ENCODE measurements around the gene SLC25A39.

DNA sequence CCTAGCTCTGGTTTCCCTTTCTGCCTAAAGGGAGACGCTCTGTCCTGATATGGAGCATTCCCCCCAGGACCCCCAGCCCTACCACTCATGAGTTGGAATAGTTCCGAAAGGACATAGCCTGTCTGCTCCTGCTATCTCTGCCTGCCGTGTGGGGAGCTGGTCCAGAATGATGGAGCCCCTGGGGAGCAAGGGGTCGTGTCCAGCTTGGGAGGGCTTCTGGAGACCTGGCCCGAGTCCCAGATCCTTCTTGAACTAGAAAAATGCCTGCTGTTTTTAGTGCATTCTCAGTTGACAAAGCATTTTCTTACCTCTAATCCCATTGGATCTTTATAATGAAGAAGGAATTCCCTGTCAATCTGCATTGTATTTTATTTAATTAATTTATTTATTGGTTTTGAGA lies 11.3 kb upstream of the SLC25A39 start:
- TF ChIP-seq, protein P1, sequence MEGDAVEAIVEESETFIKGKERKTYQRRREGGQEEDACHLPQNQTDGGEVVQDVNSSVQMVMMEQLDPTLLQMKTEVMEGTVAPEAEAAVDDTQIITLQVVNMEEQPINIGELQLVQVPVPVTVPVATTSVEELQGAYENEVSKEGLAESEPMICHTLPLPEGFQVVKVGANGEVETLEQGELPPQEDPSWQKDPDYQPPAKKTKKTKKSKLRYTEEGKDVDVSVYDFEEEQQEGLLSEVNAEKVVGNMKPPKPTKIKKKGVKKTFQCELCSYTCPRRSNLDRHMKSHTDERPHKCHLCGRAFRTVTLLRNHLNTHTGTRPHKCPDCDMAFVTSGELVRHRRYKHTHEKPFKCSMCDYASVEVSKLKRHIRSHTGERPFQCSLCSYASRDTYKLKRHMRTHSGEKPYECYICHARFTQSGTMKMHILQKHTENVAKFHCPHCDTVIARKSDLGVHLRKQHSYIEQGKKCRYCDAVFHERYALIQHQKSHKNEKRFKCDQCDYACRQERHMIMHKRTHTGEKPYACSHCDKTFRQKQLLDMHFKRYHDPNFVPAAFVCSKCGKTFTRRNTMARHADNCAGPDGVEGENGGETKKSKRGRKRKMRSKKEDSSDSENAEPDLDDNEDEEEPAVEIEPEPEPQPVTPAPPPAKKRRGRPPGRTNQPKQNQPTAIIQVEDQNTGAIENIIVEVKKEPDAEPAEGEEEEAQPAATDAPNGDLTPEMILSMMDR (IDR thresholded peaks at IDR 0.05), result no peak
- no peak for TF ChIP-seq EZH2 (IDR thresholded peaks at IDR 0.05)
- TF ChIP-seq EZH2phosphoT487 (IDR thresholded peaks at IDR 0.05), result no peak

Data from neural progenitor cell (in vitro differentiated cells).